ENCODE results near the gene LILRB1.
"Not testable (repeated sequence)": the region's sequence is repeated elsewhere in the genome, so short reads cannot be mapped to it uniquely, and the experiment has no call there.

LILRB1 gene

GRCh38 chr19:54630262-54630661 lies at the start of gene LILRB1:
Gene LILRB1 (plus strand): TSS chr19:54630484. CDS start chr19:54631074, 590 bp downstream.
- not testable (repeated sequence) for DNase-seq (ENCODE audit: low read depth in 3 of 3)

- no peak for DNase-seq (ENCODE audit: low read depth in 3 of 3)
Measured at GRCh38 chr19:54586397-54586796, 43.9 kb upstream of the LILRB1 start.

- DNase-seq (ENCODE audit: low read depth in 3 of 3): no peak
Measured at GRCh38 chr19:54587026-54587425, 43.3 kb upstream of the LILRB1 start.

- DNase-seq (ENCODE audit: low read depth in 3 of 3): not testable (repeated sequence)
Measured at GRCh38 chr19:54593445-54593844, 36.8 kb upstream of the LILRB1 start, which contains the start of gene LILRA1. Gene LILRA1 (plus strand): TSS chr19:54593632. CDS start chr19:54594245, 613 bp downstream.

- DNase-seq (ENCODE audit: low read depth in 3 of 3): not testable (repeated sequence)
Measured at GRCh38 chr19:54593931-54594626, 36.2 kb upstream of the LILRB1 start.

- DNase-seq (ENCODE audit: low read depth in 3 of 3): no peak
Measured at GRCh38 chr19:54594737-54595136, 35.5 kb upstream of the LILRB1 start.

- DNase-seq (ENCODE audit: low read depth in 3 of 3): not testable (repeated sequence)
Measured at GRCh38 chr19:54595680-54596436, 34.4 kb upstream of the LILRB1 start.

- DNase-seq (ENCODE audit: low read depth in 3 of 3): no peak
Measured at GRCh38 chr19:54600212-54600611, 30.1 kb upstream of the LILRB1 start.

- no peak for DNase-seq (ENCODE audit: low read depth in 3 of 3)
Measured at GRCh38 chr19:54606230-54606629, 24.1 kb upstream of the LILRB1 start.

GRCh38 chr19:54606891-54607784 lies 23.1 kb upstream of the LILRB1 start:
- no peak for DNase-seq (ENCODE audit: low read depth in 3 of 3)

- no peak for DNase-seq (ENCODE audit: low read depth in 3 of 3)
Measured at GRCh38 chr19:54607785-54608150, 22.5 kb upstream of the LILRB1 start.

- DNase-seq (ENCODE audit: low read depth in 3 of 3): no peak
Measured at GRCh38 chr19:54608205-54608604, 22.1 kb upstream of the LILRB1 start.

- DNase-seq (ENCODE audit: low read depth in 3 of 3): no peak
Measured at GRCh38 chr19:54608792-54609191, 21.5 kb upstream of the LILRB1 start.

GRCh38 chr19:54609356-54609791 lies 20.9 kb upstream of the LILRB1 start:
- no peak for DNase-seq (ENCODE audit: low read depth in 3 of 3)

GRCh38 chr19:54612428-54612827 lies 17.9 kb upstream of the LILRB1 start:
- no peak for DNase-seq (ENCODE audit: low read depth in 3 of 3)

- no peak for DNase-seq (ENCODE audit: low read depth in 3 of 3)
Measured at GRCh38 chr19:54614726-54615125, 15.6 kb upstream of the LILRB1 start.

GRCh38 chr19:54616057-54616456 lies 14.2 kb upstream of the LILRB1 start:
- DNase-seq (ENCODE audit: low read depth in 3 of 3): no peak

- no peak for DNase-seq (ENCODE audit: low read depth in 3 of 3)
Measured at GRCh38 chr19:54616821-54617560, 13.3 kb upstream of the LILRB1 start.

- no peak for DNase-seq (ENCODE audit: low read depth in 3 of 3)
Measured at GRCh38 chr19:54620464-54620863, 9.8 kb upstream of the LILRB1 start.

- DNase-seq (ENCODE audit: low read depth in 3 of 3): no peak
Measured at GRCh38 chr19:54622431-54622830, 7.9 kb upstream of the LILRB1 start.

GRCh38 chr19:54624234-54624633 lies 6.0 kb upstream of the LILRB1 start:
- not testable (repeated sequence) for DNase-seq (ENCODE audit: low read depth in 3 of 3)

Data from stimulated activated CD4-positive, alpha-beta T cell treated with anti-CD3 and anti-CD28 coated beads, TNF-alpha, amount 100 ng/mL, for 4 hours (primary cell).